ENCODE data around the gene SLC25A4. TPM values are rescaled to one million over a fixed set of nuclear protein-coding genes. Genes with fewer than 3 reads are reported as not detected.
A peak's percentile ranks its signal among the peaks of the same experiment; 100 is the strongest.
"Not testable (repeated sequence)": the region's sequence is repeated elsewhere in the genome, so short reads cannot be mapped to it uniquely, and the experiment has no call there.

The SLC25A4 gene
- total RNA-seq, 3 donors from 2014 or later (not counting 1 experiment from before 2014, with no cell fraction given) = 5.6 to 8.2 (median 7.5) TPM

DNA sequence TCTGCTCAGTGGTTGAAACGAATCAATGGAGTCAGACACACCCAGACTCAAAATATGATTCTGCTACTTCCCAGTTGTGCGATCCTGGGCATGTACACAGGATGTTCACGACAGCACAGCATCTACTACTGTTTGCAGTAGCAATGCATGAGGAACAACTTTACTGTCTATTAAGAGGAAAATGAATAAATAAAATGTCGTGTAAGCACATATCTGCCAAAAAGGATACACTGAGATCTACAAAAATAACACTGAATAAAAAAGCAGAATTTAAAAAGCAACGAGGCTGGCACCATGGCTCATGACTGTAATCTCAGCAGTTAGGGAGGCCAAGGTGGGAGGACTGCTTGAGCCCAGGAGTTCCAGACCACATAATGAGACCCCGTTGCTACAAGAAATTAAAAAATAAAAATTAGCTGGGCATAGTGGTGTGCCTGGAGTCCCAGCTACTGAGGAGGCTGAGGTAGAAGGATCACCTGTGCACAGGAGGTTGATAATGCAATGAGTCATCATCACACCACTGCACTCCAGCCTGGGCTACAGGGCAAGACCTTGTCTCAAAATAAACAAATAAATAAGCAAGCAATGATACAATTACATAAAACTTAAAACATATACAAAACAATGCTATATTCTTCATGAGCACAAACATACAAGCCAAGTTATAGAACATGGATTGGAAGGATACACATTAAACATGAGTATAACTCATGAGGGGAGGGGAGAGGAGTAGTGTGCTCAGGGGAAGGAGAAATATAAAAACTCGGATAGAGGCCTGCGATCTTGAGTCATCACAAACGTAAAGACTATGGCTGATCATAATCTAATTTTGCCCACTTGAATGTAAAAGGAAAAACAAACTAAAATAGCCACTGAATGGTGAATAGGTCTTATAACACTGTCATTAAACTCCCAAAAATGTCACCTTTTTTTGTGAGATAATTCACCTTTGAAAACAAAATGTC lies 52.1 kb downstream of the SLC25A4 start:
- H3K9me3 ChIP-seq (ENCODE audit: control insufficient read depth, insufficient read depth, low read length) = no peaks in the 10 kb centered on the region
- ATAC-seq = no peak
- 88% methylated on average over 8 of the region's 9 CpGs for WGBS (ENCODE audit: insufficient coverage)
- no peaks in the 10 kb centered on the region for H3K27me3 ChIP-seq (ENCODE audit: control insufficient read depth, insufficient read depth, low read length)
- TF ChIP-seq, protein P1, sequence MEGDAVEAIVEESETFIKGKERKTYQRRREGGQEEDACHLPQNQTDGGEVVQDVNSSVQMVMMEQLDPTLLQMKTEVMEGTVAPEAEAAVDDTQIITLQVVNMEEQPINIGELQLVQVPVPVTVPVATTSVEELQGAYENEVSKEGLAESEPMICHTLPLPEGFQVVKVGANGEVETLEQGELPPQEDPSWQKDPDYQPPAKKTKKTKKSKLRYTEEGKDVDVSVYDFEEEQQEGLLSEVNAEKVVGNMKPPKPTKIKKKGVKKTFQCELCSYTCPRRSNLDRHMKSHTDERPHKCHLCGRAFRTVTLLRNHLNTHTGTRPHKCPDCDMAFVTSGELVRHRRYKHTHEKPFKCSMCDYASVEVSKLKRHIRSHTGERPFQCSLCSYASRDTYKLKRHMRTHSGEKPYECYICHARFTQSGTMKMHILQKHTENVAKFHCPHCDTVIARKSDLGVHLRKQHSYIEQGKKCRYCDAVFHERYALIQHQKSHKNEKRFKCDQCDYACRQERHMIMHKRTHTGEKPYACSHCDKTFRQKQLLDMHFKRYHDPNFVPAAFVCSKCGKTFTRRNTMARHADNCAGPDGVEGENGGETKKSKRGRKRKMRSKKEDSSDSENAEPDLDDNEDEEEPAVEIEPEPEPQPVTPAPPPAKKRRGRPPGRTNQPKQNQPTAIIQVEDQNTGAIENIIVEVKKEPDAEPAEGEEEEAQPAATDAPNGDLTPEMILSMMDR (IDR thresholded peaks at IDR 0.05) = no peak
- Mint-ChIP-seq H3K9me3 (no peaks in the 10 kb centered on the region), H3K36me3 (peaks cover 8% of the 10 kb centered on the region), H3K4me3 (no peak overlapping the region), H3K27ac (peak overlapping the region in 1 of 2 donors; percentile 18), H3K27me3 (ENCODE audit: low read depth in 2 of 2) (no peaks in the 10 kb centered on the region), H3K4me1 (peaks cover 21 to 26% of the 10 kb centered on the region in 2 donors)
- no peak overlapping the region for H3K4me3 ChIP-seq (ENCODE audit: low read length)
- intact Hi-C loops (cut with micrococcal nuclease) = no loop called here
- H3K27ac ChIP-seq (ENCODE audit: low read length) = no peak overlapping the region
- no peaks in the 10 kb centered on the region for H3K4me1 ChIP-seq (ENCODE audit: control insufficient read depth, insufficient read depth, low read length)
- H3K36me3 ChIP-seq (ENCODE audit: control insufficient read depth, insufficient read depth, low read length) = peaks cover 8% of the 10 kb centered on the region
- no peak for DNase-seq

DNA sequence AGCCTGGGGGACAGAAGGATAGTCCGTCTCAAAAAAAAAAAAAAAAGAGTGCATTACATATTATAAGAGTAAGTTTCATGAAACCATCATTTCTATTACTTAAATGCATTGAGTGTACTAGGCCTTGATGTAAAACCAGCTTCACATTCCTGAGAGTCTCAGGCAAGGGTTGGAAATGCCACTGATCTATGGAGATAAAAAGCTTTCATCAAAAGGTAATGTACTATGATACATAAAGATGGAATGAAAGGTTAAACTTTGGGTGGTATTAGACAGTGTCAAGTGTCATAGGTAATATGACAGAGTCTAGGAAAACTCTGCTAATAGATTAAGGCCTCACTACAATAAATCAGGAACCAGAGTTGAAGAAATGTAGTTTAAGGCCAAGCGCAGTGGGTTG lies 53.4 kb downstream of the SLC25A4 start:
- Histone ChIP-seq H3K27ac (ENCODE audit: low read length) (no peak overlapping the region), H3K4me1 (ENCODE audit: control insufficient read depth, insufficient read depth, low read length) (no peaks in the 10 kb centered on the region), H3K36me3 (ENCODE audit: control insufficient read depth, insufficient read depth, low read length) (no peaks in the 10 kb centered on the region), H3K27me3 (ENCODE audit: control insufficient read depth, insufficient read depth, low read length) (no peaks in the 10 kb centered on the region), H3K9me3 (ENCODE audit: control insufficient read depth, insufficient read depth, low read length) (no peaks in the 10 kb centered on the region), H3K4me3 (ENCODE audit: low read length) (no peak overlapping the region)
- Mint-ChIP-seq H3K4me3 (no peak overlapping the region), H3K27ac (no peak overlapping the region), H3K36me3 (no peaks in the 10 kb centered on the region), H3K27me3 (ENCODE audit: low read depth in 2 of 2) (no peaks in the 10 kb centered on the region), H3K4me1 (peaks cover 20 to 25% of the 10 kb centered on the region in 2 donors), H3K9me3 (no peaks in the 10 kb centered on the region)
- DNase-seq = no peak
- 100% methylated on average over 1 of the region's 2 CpGs for WGBS (ENCODE audit: insufficient coverage)
- no peak for ATAC-seq
- intact Hi-C loops (cut with micrococcal nuclease) = no loop called here
- TF ChIP-seq, protein P1 (IDR thresholded peaks at IDR 0.05) = no peak

DNA sequence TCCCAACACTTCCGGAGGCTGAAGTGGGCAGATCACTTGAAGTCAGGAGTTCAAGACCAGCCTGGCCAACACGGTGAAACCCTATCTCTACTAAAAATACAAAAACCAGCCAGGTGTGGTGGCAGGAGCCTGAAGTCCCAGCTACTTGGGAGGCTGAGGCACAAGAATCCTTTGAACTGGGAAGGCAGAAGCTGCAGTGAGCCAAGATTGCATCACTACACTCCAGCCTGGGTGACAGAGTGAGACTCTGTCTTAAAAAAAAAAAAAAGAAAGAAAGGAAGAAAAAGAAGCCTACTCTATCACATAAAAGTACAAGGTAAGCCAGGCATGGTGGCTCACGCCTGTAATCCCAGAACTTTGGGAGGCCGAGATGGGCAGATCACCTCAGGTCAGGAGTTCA lies 55.1 kb downstream of the SLC25A4 start:
- H3K4me1 Mint-ChIP-seq = peaks cover 26 to 35% of the 10 kb centered on the region in 2 donors
- DNase-seq; H3K27me3 ChIP-seq (ENCODE audit: control insufficient read depth, insufficient read depth, low read length); H3K27ac Mint-ChIP-seq; H3K36me3 Mint-ChIP-seq; ATAC-seq; H3K9me3 Mint-ChIP-seq; H3K4me1 ChIP-seq (ENCODE audit: control insufficient read depth, insufficient read depth, low read length); H3K27me3 Mint-ChIP-seq (ENCODE audit: low read depth in 2 of 2); H3K4me3 ChIP-seq (ENCODE audit: low read length); intact Hi-C loops (cut with micrococcal nuclease); H3K9me3 ChIP-seq (ENCODE audit: control insufficient read depth, insufficient read depth, low read length); H3K36me3 ChIP-seq (ENCODE audit: control insufficient read depth, insufficient read depth, low read length); H3K27ac ChIP-seq (ENCODE audit: low read length); H3K4me3 Mint-ChIP-seq: not testable (repeated sequence)
- WGBS (ENCODE audit: insufficient coverage) = 98% methylated on average over 4 of the region's 4 CpGs

Other genes with a start within 250 kb of the SLC25A4 start
- not detected for gene HELT, start 124.8 kb upstream of the SLC25A4 start, total RNA-seq
- 10 to 100 TPM; 25.7 to 30.5 (median 25.9) TPM for gene CFAP97, start 60.7 kb downstream of the SLC25A4 start, total RNA-seq
- 10 to 100 TPM; 15.5 to 18.0 (median 16.6) TPM for gene SNX25, start 66.3 kb downstream of the SLC25A4 start, total RNA-seq

All from natural killer cell (primary cell).